Activated naive CD4-positive, alpha-beta T cell treated with anti-CD3 and anti-CD28 coated beads, Interleukin-2, amount 10 ng/mL, durations not matched to agents 7 days and 5 days (primary cell): ENCODE results near the gene TDRD10.

Source experiments
- CTCF ChIA-PET: fragments of 350-600 bp; sonication (Branson Sonifier 250); formaldehyde crosslinking; loops from one replicate; lab custom pipeline; 2021; ENCODE audit warnings: antibody characterized with exemption; lab: Charles Lee
- DNase-seq: peaks from one replicate; pipeline ENCODE4 v3.0.0-alpha.2; 2020
- H3K27ac Mint-ChIP-seq: one replicate; pipeline ENCODE4 v1.8.0; 2021; ENCODE audit warnings: mild to moderate bottlenecking, moderate library complexity, mixed read lengths
- H3K27me3 Mint-ChIP-seq: one replicate; pipeline ENCODE4 v1.8.0; 2021; ENCODE audit warnings: mild to moderate bottlenecking, mixed read lengths
- H3K36me3 Mint-ChIP-seq: one replicate; pipeline ENCODE4 v1.8.0; 2021; ENCODE audit warnings: mixed read lengths
- H3K4me1 Mint-ChIP-seq: one replicate; pipeline ENCODE4 v1.8.0; 2021; ENCODE audit warnings: mixed read lengths
- H3K4me3 Mint-ChIP-seq: one replicate; pipeline ENCODE4 v1.8.0; 2021; ENCODE audit warnings: mild to moderate bottlenecking, moderate library complexity, mixed read lengths
- H3K9me3 Mint-ChIP-seq: one replicate; pipeline ENCODE4 v1.8.0; 2021; ENCODE audit warnings: mixed read lengths

TDRD10 gene

DNA sequence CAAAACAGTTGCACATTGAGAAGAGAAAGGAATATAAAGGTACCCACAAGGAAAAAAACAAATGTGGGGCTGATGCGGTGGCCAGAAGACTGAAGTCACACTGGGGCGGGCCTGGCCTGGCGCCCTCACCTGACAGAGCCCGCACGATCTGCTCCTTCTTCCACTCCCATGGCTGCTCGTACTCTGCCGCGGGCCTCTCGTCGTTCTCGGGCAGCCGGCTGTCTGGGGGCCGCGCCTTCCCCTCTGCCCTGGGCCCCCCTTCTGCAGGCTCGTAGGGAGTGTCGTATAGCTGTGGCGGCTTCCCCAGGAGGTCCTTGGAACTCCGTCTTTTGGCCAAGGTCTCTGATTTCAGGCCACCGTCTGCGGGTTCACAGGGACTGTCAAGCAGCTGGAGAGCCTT, 13.1 kb upstream of the TDRD10 start:
- Mint-ChIP-seq H3K4me1 (peaks cover 23% of the 10 kb centered on the region), H3K36me3 (no peaks in the 10 kb centered on the region), H3K27me3 (peaks cover 55% of the 10 kb centered on the region), H3K4me3 (no peak overlapping the region), H3K27ac (no peak overlapping the region), H3K9me3 (no peaks in the 10 kb centered on the region)
- DNase-seq = no peak
- CTCF ChIA-PET = interaction anchor here (0.6 to 1.8 kb wide), 2 partner anchors 8 to 929 kb away, joined by 4 to 7 read pairs; no protein-coding TSS in a partner anchor

DNA sequence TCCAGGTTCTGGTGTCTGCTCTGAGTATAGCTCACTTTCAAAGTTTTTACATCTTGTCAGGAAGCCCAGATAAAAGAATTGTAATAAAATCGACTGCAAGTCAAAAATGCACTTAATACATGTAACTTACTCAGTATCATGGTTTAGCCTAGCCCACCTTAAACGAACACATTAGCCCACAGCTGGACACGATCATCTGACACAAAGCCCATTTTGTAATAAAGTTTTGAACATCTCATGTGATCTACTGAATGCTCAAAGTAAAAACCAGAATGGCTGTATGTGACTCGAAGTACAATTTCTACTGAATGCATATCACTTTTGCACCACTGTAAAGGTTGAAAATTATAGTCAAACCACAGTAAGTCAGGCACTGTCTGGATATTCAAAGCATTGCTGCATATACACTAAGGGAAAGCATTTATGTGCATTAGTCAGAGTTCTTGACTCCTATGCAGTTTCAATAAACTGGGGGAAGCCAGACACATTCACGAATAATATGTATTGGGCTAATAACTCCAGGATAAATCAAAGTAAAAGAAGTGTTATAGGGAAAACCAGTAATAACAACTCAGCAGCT, 12.2 kb upstream of the TDRD10 start:
- Mint-ChIP-seq H3K36me3 (no peaks in the 10 kb centered on the region), H3K9me3 (no peaks in the 10 kb centered on the region), H3K27me3 (peaks cover 46% of the 10 kb centered on the region), H3K4me1 (peaks cover 24% of the 10 kb centered on the region), H3K27ac (no peak overlapping the region), H3K4me3 (no peak overlapping the region)
- DNase-seq = no peak
- CTCF ChIA-PET = interaction anchor here (0.6 to 1.8 kb wide), 3 partner anchors 9 to 930 kb away, joined by 4 to 7 read pairs (median 4); no protein-coding TSS in a partner anchor

GRCh38 chr1:154490317-154490716, 11.7 kb upstream of the TDRD10 start:
- Mint-ChIP-seq H3K27me3 (peaks cover 41% of the 10 kb centered on the region), H3K27ac (no peak overlapping the region), H3K36me3 (no peaks in the 10 kb centered on the region), H3K4me3 (no peak overlapping the region), H3K4me1 (peaks cover 24% of the 10 kb centered on the region), H3K9me3 (no peaks in the 10 kb centered on the region)
- DNase-seq = no peak
- CTCF ChIA-PET = interaction anchor here (1.0 to 1.1 kb wide), 2 partner anchors 9 to 56 kb away, joined by 3 to 4 read pairs; no protein-coding TSS in a partner anchor

- peaks cover 39% of the 10 kb centered on the region for H3K4me1 Mint-ChIP-seq
- H3K27ac Mint-ChIP-seq = no peak overlapping the region
- CTCF ChIA-PET = interaction anchor here (1.2 to 1.3 kb wide), 2 partner anchors 12 to 54 kb away, joined by 3 read pairs; no protein-coding TSS in a partner anchor
- no peaks in the 10 kb centered on the region for H3K36me3 Mint-ChIP-seq
- no peak overlapping the region for H3K4me3 Mint-ChIP-seq
- DNase-seq = no peak
- peaks cover 35% of the 10 kb centered on the region for H3K27me3 Mint-ChIP-seq
- H3K9me3 Mint-ChIP-seq = no peaks in the 10 kb centered on the region
Measured at GRCh38 chr1:154492115-154492514, 9.9 kb upstream of the TDRD10 start.

DNA sequence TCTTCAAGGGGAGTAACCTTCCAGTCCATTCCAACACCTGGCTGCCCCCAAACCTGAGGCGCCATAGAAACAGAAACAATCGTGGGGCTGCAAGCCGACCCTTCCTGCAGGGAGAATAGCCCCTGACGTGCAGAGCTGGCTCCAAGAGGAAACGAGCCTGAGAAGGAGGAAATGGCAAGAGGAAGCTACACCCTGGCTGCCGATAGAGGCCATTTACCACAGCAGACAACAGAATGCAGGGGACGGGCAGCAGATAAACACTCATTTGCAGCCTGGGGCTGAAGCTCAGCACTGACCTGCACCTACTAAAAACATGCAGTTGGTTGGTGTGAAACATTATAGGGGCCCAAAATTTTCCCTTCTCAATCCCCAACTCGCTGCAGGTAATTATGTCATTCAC, 8.7 kb upstream of the TDRD10 start:
- no peaks in the 10 kb centered on the region for H3K9me3 Mint-ChIP-seq
- CTCF ChIA-PET = interaction anchor here (1.7 kb wide), 1 partner anchor 88 kb away, joined by 3 read pairs; no protein-coding TSS in a partner anchor
- peak overlapping the region; percentile 32 for H3K4me3 Mint-ChIP-seq
- no peaks in the 10 kb centered on the region for H3K36me3 Mint-ChIP-seq
- H3K4me1 Mint-ChIP-seq = peaks cover 40% of the 10 kb centered on the region
- no peak overlapping the region for H3K27ac Mint-ChIP-seq
- DNase-seq = peak; percentile 45
- H3K27me3 Mint-ChIP-seq = peaks cover 36% of the 10 kb centered on the region

- Mint-ChIP-seq H3K36me3 (no peaks in the 10 kb centered on the region), H3K9me3 (no peaks in the 10 kb centered on the region), H3K4me3 (no peak overlapping the region), H3K27ac (no peak overlapping the region), H3K27me3 (peaks cover 44% of the 10 kb centered on the region), H3K4me1 (peaks cover 40% of the 10 kb centered on the region)
- CTCF ChIA-PET = interaction anchor here (2.0 kb wide), 1 partner anchor 16 kb away, joined by 7 read pairs; no protein-coding TSS in a partner anchor
- no peak for DNase-seq
Measured at GRCh38 chr1:154495496-154496273, 6.3 kb upstream of the TDRD10 start.

DNA sequence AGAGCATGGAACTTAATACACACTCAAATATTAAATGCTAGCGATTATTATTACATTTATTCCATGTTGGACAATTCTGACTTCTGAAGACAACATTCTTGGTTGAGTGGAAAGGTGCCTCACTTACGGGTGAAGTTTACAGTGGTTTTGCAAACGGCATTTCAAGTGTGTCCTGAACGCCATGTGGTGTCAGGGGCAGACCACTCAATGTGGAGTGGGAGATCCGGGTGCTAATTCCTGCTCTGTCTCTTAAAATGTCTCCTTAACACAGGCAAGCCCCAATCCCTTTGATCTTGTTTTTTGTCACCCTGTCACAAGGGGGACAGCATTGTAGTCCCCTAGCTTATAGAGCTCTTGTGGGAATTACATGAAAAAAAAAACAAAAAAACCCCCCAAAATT, 5.6 kb upstream of the TDRD10 start:
- no peak overlapping the region for H3K27ac Mint-ChIP-seq
- peaks cover 2% of the 10 kb centered on the region for H3K36me3 Mint-ChIP-seq
- H3K4me3 Mint-ChIP-seq = no peak overlapping the region
- H3K9me3 Mint-ChIP-seq = no peaks in the 10 kb centered on the region
- H3K4me1 Mint-ChIP-seq = peaks cover 43% of the 10 kb centered on the region
- no peak for DNase-seq
- peaks cover 47% of the 10 kb centered on the region for H3K27me3 Mint-ChIP-seq
- CTCF ChIA-PET = interaction anchor here (2.0 kb wide), 1 partner anchor 17 kb away, joined by 7 read pairs; no protein-coding TSS in a partner anchor

DNA sequence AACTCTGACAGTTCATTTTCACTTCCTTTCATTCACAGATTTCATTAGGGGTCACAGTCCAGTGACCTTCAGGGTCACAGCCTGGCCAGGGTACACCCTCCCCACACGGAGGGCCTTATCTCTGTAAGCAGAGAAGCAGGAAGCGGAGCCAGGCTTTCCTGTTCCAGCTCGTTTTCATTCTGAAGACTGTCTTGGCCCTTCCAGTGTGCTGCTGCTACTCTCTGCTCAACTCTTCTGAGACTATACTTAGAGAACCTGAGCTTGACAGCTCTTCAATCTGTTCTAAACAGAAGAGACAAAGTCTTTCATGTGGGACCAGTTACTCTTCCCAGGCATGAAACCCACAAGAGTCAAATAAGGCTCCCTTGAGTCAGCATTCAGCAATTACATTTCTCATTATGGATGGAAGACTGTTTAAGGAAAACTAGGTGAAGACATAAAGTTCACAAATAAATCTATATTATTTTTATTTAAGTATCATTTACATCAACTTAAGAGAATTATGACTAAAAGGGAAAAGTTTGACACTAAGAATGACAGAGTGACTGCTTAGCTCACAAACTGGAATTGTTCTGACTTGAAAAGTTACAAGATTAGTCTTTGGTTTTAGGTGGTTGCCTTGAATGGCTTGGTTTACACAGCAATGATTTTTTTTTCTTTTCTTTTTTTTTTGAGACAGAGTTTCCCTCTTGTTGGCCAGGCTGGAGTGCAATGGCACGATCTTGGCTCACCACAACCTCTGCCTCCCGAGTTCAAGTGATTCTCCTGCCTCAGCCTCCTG, 4.8 kb upstream of the TDRD10 start:
- Mint-ChIP-seq H3K4me3 (no peak overlapping the region), H3K36me3 (peaks cover 2% of the 10 kb centered on the region), H3K27me3 (peaks cover 47% of the 10 kb centered on the region), H3K4me1 (peaks cover 37% of the 10 kb centered on the region), H3K27ac (peak overlapping the region; percentile 5), H3K9me3 (no peaks in the 10 kb centered on the region)
- CTCF ChIA-PET = interaction anchor here (0.6 to 1.0 kb wide), 4 partner anchors 49 to 983 kb away, joined by 3 to 4 read pairs (median 4); no protein-coding TSS in a partner anchor
- DNase-seq = peak; percentile 27

GRCh38 chr1:154499446-154499845, 2.6 kb upstream of the TDRD10 start:
- peaks cover 62% of the 10 kb centered on the region for H3K27me3 Mint-ChIP-seq
- no peaks in the 10 kb centered on the region for H3K9me3 Mint-ChIP-seq
- no peak overlapping the region for H3K4me3 Mint-ChIP-seq
- DNase-seq = no peak
- CTCF ChIA-PET = no interaction called here
- H3K27ac Mint-ChIP-seq = no peak overlapping the region
- H3K36me3 Mint-ChIP-seq = peaks cover 4% of the 10 kb centered on the region
- peaks cover 23% of the 10 kb centered on the region for H3K4me1 Mint-ChIP-seq

DNA sequence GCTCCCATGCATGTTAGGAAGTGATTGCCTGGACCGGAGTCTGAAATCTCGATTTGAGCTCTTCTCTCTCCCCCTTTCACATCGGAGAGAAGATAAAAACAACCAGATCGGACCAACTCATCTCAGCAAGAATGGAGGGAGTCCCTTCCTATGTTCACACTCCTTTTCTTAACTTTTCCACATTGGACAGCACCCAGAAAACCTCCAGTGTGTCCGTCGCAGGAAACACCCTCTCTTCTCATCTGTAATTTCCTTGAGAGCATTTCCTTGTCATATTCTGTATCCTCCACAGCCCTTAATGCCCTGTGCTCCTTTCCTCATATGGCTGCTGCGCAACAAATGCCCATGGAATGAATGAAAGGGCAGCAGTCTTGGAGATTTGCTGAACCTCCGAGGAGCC, 1.5 kb upstream of the TDRD10 start:
- Mint-ChIP-seq H3K36me3 (peaks cover 4% of the 10 kb centered on the region), H3K9me3 (no peaks in the 10 kb centered on the region), H3K27ac (no peak overlapping the region), H3K4me1 (peaks cover 21% of the 10 kb centered on the region), H3K27me3 (peaks cover 71% of the 10 kb centered on the region), H3K4me3 (no peak overlapping the region)
- DNase-seq = no peak
- CTCF ChIA-PET = interaction anchor here (1.6 kb wide), 1 partner anchor 21 kb away, joined by 7 read pairs; no protein-coding TSS in a partner anchor

- peaks cover 14% of the 10 kb centered on the region for H3K4me1 Mint-ChIP-seq
- H3K4me3 Mint-ChIP-seq = peak overlapping the region; percentile 11
- CTCF ChIA-PET = interaction anchor here (0.6 to 1.6 kb wide), 2 partner anchors 22 to 552 kb away, joined by 3 to 7 read pairs; no protein-coding TSS in a partner anchor
- H3K27ac Mint-ChIP-seq = no peak overlapping the region
- no peaks in the 10 kb centered on the region for H3K9me3 Mint-ChIP-seq
- peaks cover 78% of the 10 kb centered on the region for H3K27me3 Mint-ChIP-seq
- peaks cover 4% of the 10 kb centered on the region for H3K36me3 Mint-ChIP-seq
- DNase-seq = no peak
Measured at GRCh38 chr1:154501423-154502065, 475 bp upstream of the TDRD10 start.

- Mint-ChIP-seq H3K4me1 (peaks cover 7% of the 10 kb centered on the region), H3K27ac (no peak overlapping the region), H3K27me3 (peaks cover 87% of the 10 kb centered on the region), H3K9me3 (no peaks in the 10 kb centered on the region), H3K36me3 (peaks cover 4% of the 10 kb centered on the region), H3K4me3 (no peak overlapping the region)
- DNase-seq = no peak
- CTCF ChIA-PET = no interaction called here
Measured at GRCh38 chr1:154502744-154503115, 711 bp downstream of the TDRD10 start.

GRCh38 chr1:154503898-154504297, 1.9 kb downstream of the TDRD10 start:
- no peaks in the 10 kb centered on the region for H3K9me3 Mint-ChIP-seq
- H3K4me3 Mint-ChIP-seq = no peak overlapping the region
- DNase-seq = no peak
- peaks cover 95% of the 10 kb centered on the region for H3K27me3 Mint-ChIP-seq
- H3K4me1 Mint-ChIP-seq = peaks cover 7% of the 10 kb centered on the region
- no peak overlapping the region for H3K27ac Mint-ChIP-seq
- CTCF ChIA-PET = no interaction called here
- H3K36me3 Mint-ChIP-seq = peaks cover 4% of the 10 kb centered on the region
